ENCODE data around the gene CD2AP.

The CD2AP gene

GRCh38 chr6:47595785-47596184, 118.2 kb downstream of the CD2AP start:
- TF ChIP-seq SPI1 (IDR thresholded peaks at IDR 0.05; ENCODE audit: borderline replicate concordance, low read depth) (no peak), GABPA (IDR thresholded peaks at IDR 0.05; ENCODE audit: low read depth) (no peak), POLR2AphosphoS5 (IDR thresholded peaks at IDR 0.05; ENCODE audit: low read depth) (no peak)
- TF ChIP-seq, protein P1, sequence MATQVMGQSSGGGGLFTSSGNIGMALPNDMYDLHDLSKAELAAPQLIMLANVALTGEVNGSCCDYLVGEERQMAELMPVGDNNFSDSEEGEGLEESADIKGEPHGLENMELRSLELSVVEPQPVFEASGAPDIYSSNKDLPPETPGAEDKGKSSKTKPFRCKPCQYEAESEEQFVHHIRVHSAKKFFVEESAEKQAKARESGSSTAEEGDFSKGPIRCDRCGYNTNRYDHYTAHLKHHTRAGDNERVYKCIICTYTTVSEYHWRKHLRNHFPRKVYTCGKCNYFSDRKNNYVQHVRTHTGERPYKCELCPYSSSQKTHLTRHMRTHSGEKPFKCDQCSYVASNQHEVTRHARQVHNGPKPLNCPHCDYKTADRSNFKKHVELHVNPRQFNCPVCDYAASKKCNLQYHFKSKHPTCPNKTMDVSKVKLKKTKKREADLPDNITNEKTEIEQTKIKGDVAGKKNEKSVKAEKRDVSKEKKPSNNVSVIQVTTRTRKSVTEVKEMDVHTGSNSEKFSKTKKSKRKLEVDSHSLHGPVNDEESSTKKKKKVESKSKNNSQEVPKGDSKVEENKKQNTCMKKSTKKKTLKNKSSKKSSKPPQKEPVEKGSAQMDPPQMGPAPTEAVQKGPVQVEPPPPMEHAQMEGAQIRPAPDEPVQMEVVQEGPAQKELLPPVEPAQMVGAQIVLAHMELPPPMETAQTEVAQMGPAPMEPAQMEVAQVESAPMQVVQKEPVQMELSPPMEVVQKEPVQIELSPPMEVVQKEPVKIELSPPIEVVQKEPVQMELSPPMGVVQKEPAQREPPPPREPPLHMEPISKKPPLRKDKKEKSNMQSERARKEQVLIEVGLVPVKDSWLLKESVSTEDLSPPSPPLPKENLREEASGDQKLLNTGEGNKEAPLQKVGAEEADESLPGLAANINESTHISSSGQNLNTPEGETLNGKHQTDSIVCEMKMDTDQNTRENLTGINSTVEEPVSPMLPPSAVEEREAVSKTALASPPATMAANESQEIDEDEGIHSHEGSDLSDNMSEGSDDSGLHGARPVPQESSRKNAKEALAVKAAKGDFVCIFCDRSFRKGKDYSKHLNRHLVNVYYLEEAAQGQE (IDR thresholded peaks at IDR 0.05; ENCODE audit: insufficient replicate concordance, low read depth), result no peak
- TF ChIP-seq, protein P2, sequence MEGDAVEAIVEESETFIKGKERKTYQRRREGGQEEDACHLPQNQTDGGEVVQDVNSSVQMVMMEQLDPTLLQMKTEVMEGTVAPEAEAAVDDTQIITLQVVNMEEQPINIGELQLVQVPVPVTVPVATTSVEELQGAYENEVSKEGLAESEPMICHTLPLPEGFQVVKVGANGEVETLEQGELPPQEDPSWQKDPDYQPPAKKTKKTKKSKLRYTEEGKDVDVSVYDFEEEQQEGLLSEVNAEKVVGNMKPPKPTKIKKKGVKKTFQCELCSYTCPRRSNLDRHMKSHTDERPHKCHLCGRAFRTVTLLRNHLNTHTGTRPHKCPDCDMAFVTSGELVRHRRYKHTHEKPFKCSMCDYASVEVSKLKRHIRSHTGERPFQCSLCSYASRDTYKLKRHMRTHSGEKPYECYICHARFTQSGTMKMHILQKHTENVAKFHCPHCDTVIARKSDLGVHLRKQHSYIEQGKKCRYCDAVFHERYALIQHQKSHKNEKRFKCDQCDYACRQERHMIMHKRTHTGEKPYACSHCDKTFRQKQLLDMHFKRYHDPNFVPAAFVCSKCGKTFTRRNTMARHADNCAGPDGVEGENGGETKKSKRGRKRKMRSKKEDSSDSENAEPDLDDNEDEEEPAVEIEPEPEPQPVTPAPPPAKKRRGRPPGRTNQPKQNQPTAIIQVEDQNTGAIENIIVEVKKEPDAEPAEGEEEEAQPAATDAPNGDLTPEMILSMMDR (IDR thresholded peaks at IDR 0.05; ENCODE audit: insufficient read depth, low read length), result no peak
- Histone ChIP-seq H3K27me3 (ENCODE audit: insufficient read depth, poor library complexity, severe bottlenecking) (no peaks in the 10 kb centered on the region), H3K27ac (replicated peaks) (no peak overlapping the region), H3K4me3 (replicated peaks; ENCODE audit: insufficient read depth, low read length) (no peak overlapping the region)
- DNase-seq (ENCODE audit: low read depth in 1 of 2, low spot score in 1 of 2), result no peak

GRCh38 chr6:47598367-47598766, 120.8 kb downstream of the CD2AP start:
- Histone ChIP-seq H3K4me3 (replicated peaks; ENCODE audit: insufficient read depth, low read length) (no peak overlapping the region), H3K27ac (replicated peaks) (no peak overlapping the region), H3K27me3 (ENCODE audit: insufficient read depth, poor library complexity, severe bottlenecking) (no peaks in the 10 kb centered on the region)
- TF ChIP-seq SPI1 (IDR thresholded peaks at IDR 0.05; ENCODE audit: borderline replicate concordance, low read depth) (no peak), GABPA (IDR thresholded peaks at IDR 0.05; ENCODE audit: low read depth) (no peak), POLR2AphosphoS5 (IDR thresholded peaks at IDR 0.05; ENCODE audit: low read depth) (no peak)
- TF ChIP-seq, protein P2 (IDR thresholded peaks at IDR 0.05; ENCODE audit: insufficient read depth, low read length), result no peak
- TF ChIP-seq, protein P1 (IDR thresholded peaks at IDR 0.05; ENCODE audit: insufficient replicate concordance, low read depth), result no peak
- DNase-seq (ENCODE audit: low read depth in 1 of 2, low spot score in 1 of 2), result no peak

DNA sequence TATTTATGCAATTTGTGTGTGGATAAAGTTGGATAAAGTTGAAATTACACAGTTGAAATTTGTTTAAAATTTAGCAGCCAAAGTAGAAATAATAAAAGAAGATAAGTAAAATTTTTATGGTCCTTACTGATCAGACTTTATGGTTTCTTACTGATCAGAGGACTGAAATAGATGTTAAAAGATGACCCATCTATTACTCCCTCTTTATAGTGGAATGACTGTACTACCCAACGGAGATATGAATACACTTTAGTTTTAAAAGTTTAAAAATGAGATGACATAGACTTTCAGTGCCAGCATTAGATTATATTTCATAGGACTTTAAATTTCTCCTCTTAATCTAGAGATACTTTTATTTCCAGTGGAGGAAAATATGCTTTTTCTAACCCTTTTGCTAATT, 121.9 kb downstream of the CD2AP start:
- Histone ChIP-seq H3K4me3 (replicated peaks; ENCODE audit: insufficient read depth, low read length) (no peak overlapping the region), H3K27ac (replicated peaks) (no peak overlapping the region), H3K27me3 (ENCODE audit: insufficient read depth, poor library complexity, severe bottlenecking) (no peaks in the 10 kb centered on the region)
- TF ChIP-seq, protein P2 (IDR thresholded peaks at IDR 0.05; ENCODE audit: insufficient read depth, low read length), result no peak
- no peak for TF ChIP-seq POLR2AphosphoS5 (IDR thresholded peaks at IDR 0.05; ENCODE audit: low read depth)
- no peak for TF ChIP-seq GABPA (IDR thresholded peaks at IDR 0.05; ENCODE audit: low read depth)
- TF ChIP-seq SPI1 (IDR thresholded peaks at IDR 0.05; ENCODE audit: borderline replicate concordance, low read depth), result no peak
- TF ChIP-seq, protein P1 (IDR thresholded peaks at IDR 0.05; ENCODE audit: insufficient replicate concordance, low read depth), result no peak
- DNase-seq (ENCODE audit: low read depth in 1 of 2, low spot score in 1 of 2), result no peak

Data from HL-60 (cell line).